Small intestine (tissue), 7 donors: ENCODE results near the gene ADAMTS4. TPM values are rescaled to one million over a fixed set of nuclear protein-coding genes. Genes with fewer than 3 reads are reported as not detected.
"Not testable (repeated sequence)": the region's sequence is repeated elsewhere in the genome, so short reads cannot be mapped to it uniquely, and the experiment has no call there.

Source experiments
- DNase-seq, 2 donors: peaks; one replicate each; pipeline versions ENCODE4 v3.0.0 to v3.0.0-alpha.2; 2013
- FAIRE-seq: peaks from 2 replicates; lab custom pipeline; 2012; peaks lifted over from hg19 to GRCh38; lab: Jason Lieb, UNC
- H3K27ac ChIP-seq, 3 donors: one replicate each; pipeline ENCODE4 v1.5.1; 2013; ENCODE audit warnings: low read length in 2 of 3, mild to moderate bottlenecking in 2 of 3, control low read depth in 1 of 3, inconsistent platforms in 1 of 3, low read depth in 1 of 3, moderate library complexity in 1 of 3
- H3K27me3 ChIP-seq, 3 donors: one replicate each; pipeline ENCODE4 v1.6.1; 2013; ENCODE audit warnings: low read length in 3 of 3, inconsistent platforms in 1 of 3; ENCODE audit not compliant: control insufficient read depth in 3 of 3, insufficient read depth in 3 of 3
- H3K36me3 ChIP-seq, 3 donors: one replicate each; pipeline ENCODE4 v1.6.1; 2013; ENCODE audit warnings: low read length in 3 of 3, inconsistent platforms in 1 of 3, low read depth in 1 of 3, mild to moderate bottlenecking in 1 of 3, moderate library complexity in 1 of 3; ENCODE audit not compliant: control insufficient read depth in 3 of 3, insufficient read depth in 2 of 3
- H3K4me1 ChIP-seq, 3 donors: one replicate each; pipeline ENCODE4 v1.6.1; 2013; ENCODE audit warnings: low read length in 2 of 3, inconsistent platforms in 1 of 3, low read depth in 1 of 3, mild to moderate bottlenecking in 1 of 3, moderate library complexity in 1 of 3; ENCODE audit not compliant: control insufficient read depth in 3 of 3, insufficient read depth in 2 of 3
- H3K4me3 ChIP-seq, 3 donors: one replicate each; pipeline ENCODE4 v1.5.1; 2013; ENCODE audit warnings: low read length in 3 of 3, control low read depth in 1 of 3, inconsistent platforms in 1 of 3, low read depth in 1 of 3, mild to moderate bottlenecking in 1 of 3, moderate library complexity in 1 of 3
- H3K9me3 ChIP-seq, 2 donors: one replicate each; pipeline ENCODE4 v1.6.1; 2013; ENCODE audit warnings: low read depth in 1 of 2, low read length in 1 of 2; ENCODE audit not compliant: control insufficient read depth in 2 of 2, insufficient read depth in 1 of 2
- WGBS, 3 donors: extraction: QIAGEN DNeasy Blood & Tissue Kit; methylation state at CpG; one replicate each; pipeline ENCODE4 v1.1.7; 2013; 5-methylcytosine and 5-hydroxymethylcytosine counted together
- polyA plus RNA-seq, 4 donors: library from polyadenylated mRNA; stranded (reverse) in 3 of 4; unstranded in 1 of 4; fragments of 200-250 nt in 3 of 4; fragments of 120-200 nt in 1 of 4; gene quantifications; one replicate each; pipeline versions ENCODE4 v1.2.1 to v1.2.3, GENCODE V29; 2013
- donor health status: healthy with polysubstance abuse.
- donor health status: control.
- donor health status: control.
- donor health status: Bipolar disorder and iron deficiency.
- donor health status: healthy.

The ADAMTS4 gene
- polyA plus RNA-seq, 4 donors: under 0.01 to 7.9 (median 0.78) TPM

GRCh38 chr1:161229896-161230295 lies 31.0 kb upstream of the ADAMTS4 start:
- 59 to 62% (median 62%) methylated on average over 3 of the region's 3 CpGs for WGBS, 3 donors
- DNase-seq (peak in 1 of 2 donors; percentile 51), FAIRE-seq (no peak)
- Histone ChIP-seq H3K4me1 (peaks cover 0 to 46% (median 4%) of the 10 kb centered on the region in 3 donors), H3K4me3 (no peak overlapping the region), H3K36me3 (peaks cover 3 to 41% (median 11%) of the 10 kb centered on the region in 3 donors), H3K27ac (peak overlapping the region in 1 of 3 donors; percentile 55), H3K9me3 (no peaks in the 10 kb centered on the region), H3K27me3 (no peaks in the 10 kb centered on the region)

DNA sequence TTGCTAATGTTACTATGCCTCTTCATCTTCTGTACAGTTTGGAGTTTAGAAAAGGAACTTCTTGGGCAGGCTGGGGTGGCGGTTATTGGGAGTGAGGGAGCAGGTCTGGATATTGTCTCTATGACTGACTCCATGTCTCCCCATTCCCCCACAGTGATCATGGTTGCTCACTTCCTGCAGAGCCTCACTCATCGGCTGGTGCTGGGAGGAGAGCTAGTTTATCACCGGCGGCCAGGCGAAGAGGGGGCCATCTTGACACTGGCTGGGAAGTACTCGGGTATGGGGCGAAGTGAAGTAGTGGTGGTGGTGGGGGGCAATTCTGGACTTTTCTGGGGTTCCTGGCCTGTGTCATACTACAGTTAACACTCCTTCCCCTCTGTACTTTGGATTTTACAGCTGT lies 29.2 kb upstream of the ADAMTS4 start:
- no peaks in the 10 kb centered on the region for H3K27me3 ChIP-seq
- FAIRE-seq (no peak), DNase-seq (peak in 1 of 2 donors; percentile 33)
- peak overlapping the region in 1 of 3 donors; percentile 55 for H3K27ac ChIP-seq
- peak overlapping the region in 1 of 3 donors; percentile 5 for H3K4me3 ChIP-seq
- 92 to 99% (median 92%) methylated on average over 7 of the region's 7 CpGs for WGBS, 3 donors
- H3K9me3 ChIP-seq: no peaks in the 10 kb centered on the region
- peaks cover 0 to 59% (median 8%) of the 10 kb centered on the region in 3 donors for H3K4me1 ChIP-seq
- H3K36me3 ChIP-seq: peaks cover 3 to 41% (median 11%) of the 10 kb centered on the region in 3 donors

DNA sequence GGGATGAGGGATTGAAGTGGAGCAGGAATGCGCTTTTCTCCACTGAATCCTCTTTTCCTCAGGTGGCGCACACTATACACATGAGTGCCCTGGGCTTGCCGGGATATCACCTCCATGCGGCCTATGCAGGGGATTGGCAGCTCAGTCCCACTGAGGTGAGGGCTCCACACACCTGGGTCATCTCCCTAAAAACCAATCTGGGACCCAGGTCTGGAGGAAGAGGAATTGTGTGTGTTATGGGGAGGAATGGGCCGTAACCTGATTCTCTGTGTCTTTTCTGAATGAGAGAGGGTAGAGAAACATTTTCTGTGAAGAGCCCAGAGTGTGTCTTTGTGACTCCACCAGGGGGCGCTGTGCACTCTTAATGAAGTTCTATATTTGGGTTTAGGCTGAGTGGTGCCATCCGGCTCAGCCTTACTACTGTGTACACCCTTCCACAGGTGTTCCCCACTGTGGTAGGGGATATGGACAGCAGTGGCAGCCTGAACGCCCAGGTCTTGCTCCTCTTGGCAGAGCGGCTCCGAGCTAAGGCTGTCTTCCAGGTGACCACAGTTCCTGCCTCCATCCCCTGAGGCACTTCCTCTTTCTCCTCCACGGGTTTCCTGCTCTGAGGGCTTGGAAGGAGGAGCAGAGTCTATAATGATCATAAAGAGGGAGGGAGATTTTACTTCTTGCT lies 28.5 kb upstream of the ADAMTS4 start:
- DNase-seq (peak; percentile 82 to 89), FAIRE-seq (no peak)
- 39 to 43% (median 40%) methylated on average over 10 to 11 of the region's 11 CpGs for WGBS, 3 donors
- H3K27ac ChIP-seq: peak overlapping the region; percentile 18 to 55 (median 28)
- H3K36me3 ChIP-seq: peaks cover 3 to 36% (median 11%) of the 10 kb centered on the region in 3 donors
- H3K27me3 ChIP-seq: no peaks in the 10 kb centered on the region
- H3K4me1 ChIP-seq: peaks cover 0 to 66% (median 8%) of the 10 kb centered on the region in 3 donors
- H3K9me3 ChIP-seq: no peaks in the 10 kb centered on the region
- peak overlapping the region in 2 of 3 donors; percentile 64 to 89 for H3K4me3 ChIP-seq

DNA sequence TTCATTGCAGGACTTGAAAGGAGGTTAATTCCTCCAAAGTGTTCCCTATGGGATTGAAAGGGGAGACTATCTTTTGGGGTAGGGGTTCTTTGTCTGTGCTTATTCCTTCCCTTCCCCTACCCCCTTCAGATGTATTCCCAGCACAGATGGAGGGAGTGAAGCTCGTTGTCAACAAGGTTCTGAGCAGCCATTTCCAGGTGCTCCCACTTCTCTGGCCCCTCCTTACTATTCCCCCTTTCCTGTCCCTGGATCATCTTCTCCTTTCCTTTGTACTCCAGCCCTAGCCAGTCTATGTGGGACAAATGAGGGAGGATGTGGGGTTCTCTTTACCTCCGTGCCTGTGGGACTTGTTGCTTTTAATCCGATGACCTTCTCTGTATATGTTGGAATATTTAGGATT lies 27.9 kb upstream of the ADAMTS4 start:
- H3K4me1 ChIP-seq: peaks cover 0 to 67% (median 8%) of the 10 kb centered on the region in 3 donors
- WGBS, 3 donors: 49 to 61% (median 50%) methylated on average over 3 of the region's 3 CpGs
- no peaks in the 10 kb centered on the region for H3K9me3 ChIP-seq
- no peaks in the 10 kb centered on the region for H3K27me3 ChIP-seq
- peak in 1 of 2 donors; percentile 21 for DNase-seq
- FAIRE-seq: no peak
- H3K27ac ChIP-seq: peak overlapping the region in 2 of 3 donors; percentile 28 to 55
- H3K4me3 ChIP-seq: peak overlapping the region in 2 of 3 donors; percentile 64 to 89
- H3K36me3 ChIP-seq: peaks cover 3 to 35% (median 11%) of the 10 kb centered on the region in 3 donors

DNA sequence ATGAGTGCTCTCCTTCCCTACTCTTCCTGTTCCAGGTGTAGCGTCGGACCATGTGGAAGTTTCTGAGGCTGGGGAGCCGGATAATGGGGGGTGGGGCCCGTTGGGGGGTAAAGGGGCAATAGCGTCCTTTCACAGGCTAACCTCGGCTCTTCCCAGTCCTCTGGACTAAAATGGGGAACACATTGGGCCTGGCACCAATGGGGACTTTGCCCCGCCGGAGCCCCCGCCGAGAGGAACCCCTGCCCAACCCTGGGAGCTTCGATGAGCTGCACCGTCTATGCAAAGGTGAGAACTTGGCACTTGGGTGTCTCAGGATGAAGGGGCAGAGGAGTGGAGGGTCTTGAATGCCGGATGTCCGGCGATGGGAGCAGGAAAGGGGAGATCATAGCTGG lies 27.5 kb upstream of the ADAMTS4 start:
- Histone ChIP-seq H3K27ac (peak overlapping the region; percentile 28 to 55 (median 55)), H3K4me1 (peaks cover 0 to 67% (median 8%) of the 10 kb centered on the region in 3 donors), H3K27me3 (no peaks in the 10 kb centered on the region), H3K36me3 (peaks cover 3 to 35% (median 11%) of the 10 kb centered on the region in 3 donors), H3K9me3 (no peaks in the 10 kb centered on the region), H3K4me3 (peak overlapping the region; percentile 45 to 89 (median 64))
- DNase-seq (no peak), FAIRE-seq (no peak)
- WGBS, 3 donors: 6 to 9% (median 6%) methylated on average over 15 of the region's 15 CpGs

GRCh38 chr1:161225534-161226319 lies 26.9 kb upstream of the ADAMTS4 start, which contains the start of gene TOMM40L:
Gene TOMM40L (plus strand): TSS chr1:161226060. CDS start chr1:161226490, 430 bp downstream.
- H3K9me3 ChIP-seq: no peaks in the 10 kb centered on the region
- H3K36me3 ChIP-seq: peaks cover 3 to 30% (median 10%) of the 10 kb centered on the region in 3 donors
- 4 to 6% (median 4%) methylated on average over 15 to 16 of the region's 16 CpGs for WGBS, 3 donors
- DNase-seq (peak; percentile 99), FAIRE-seq (peak; percentile 96)
- no peaks in the 10 kb centered on the region for H3K27me3 ChIP-seq
- H3K27ac ChIP-seq: peak within 1 kb of the TSS; percentile 80 to 94 (median 87)
- H3K4me3 ChIP-seq: peak within 1 kb of the TSS; percentile 45 to 89 (median 64)
- peaks cover 0 to 68% (median 8%) of the 10 kb centered on the region in 3 donors for H3K4me1 ChIP-seq

DNA sequence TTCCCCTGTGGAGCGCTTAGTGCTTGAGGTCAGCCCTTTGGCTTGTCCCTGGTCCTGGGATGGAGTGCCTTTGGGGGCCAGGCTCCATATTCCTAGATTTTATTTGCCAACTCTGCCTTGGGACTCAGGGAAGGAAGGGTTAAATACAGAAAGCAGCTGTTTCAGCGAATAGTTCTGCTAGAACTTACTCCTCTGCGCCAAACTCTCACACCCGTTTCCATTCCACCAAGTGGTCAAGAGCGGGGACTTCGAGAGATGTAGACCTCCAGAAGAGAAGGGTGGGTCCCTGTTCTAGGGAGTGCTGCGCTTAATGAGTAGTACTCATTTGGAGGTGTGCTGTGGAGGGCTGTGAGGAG lies 26.3 kb upstream of the ADAMTS4 start:
- FAIRE-seq: no peak
- DNase-seq: no peak
- H3K4me1 ChIP-seq: peaks cover 0 to 72% (median 8%) of the 10 kb centered on the region in 3 donors
- peaks cover 3 to 27% (median 9%) of the 10 kb centered on the region in 3 donors for H3K36me3 ChIP-seq
- peak overlapping the region; percentile 80 to 94 (median 87) for H3K27ac ChIP-seq
- H3K27me3 ChIP-seq: no peaks in the 10 kb centered on the region
- 59 to 84% (median 79%) methylated on average over 7 of the region's 7 CpGs for WGBS, 3 donors
- H3K9me3 ChIP-seq: no peaks in the 10 kb centered on the region
- H3K4me3 ChIP-seq: no peak overlapping the region

- not testable (repeated sequence) for H3K27me3 ChIP-seq, H3K4me3 ChIP-seq, H3K9me3 ChIP-seq, DNase-seq, FAIRE-seq
- 57 to 70% (median 63%) methylated on average over 11 to 13 of the region's 13 CpGs for WGBS, 3 donors
- peaks cover 0 to 72% (median 8%) of the 10 kb centered on the region in 3 donors for H3K4me1 ChIP-seq
- H3K36me3 ChIP-seq: peaks cover 3 to 22% (median 9%) of the 10 kb centered on the region in 3 donors
- H3K27ac ChIP-seq: peak overlapping the region; percentile 17 to 94 (median 87)
Measured at GRCh38 chr1:161224695-161225087, 25.8 kb upstream of the ADAMTS4 start.
